CD4-positive, alpha-beta T cell treated with Interleukin-10 for 1 hour (primary cell): ENCODE results near the gene TNFAIP1.
A peak's percentile ranks its signal among the peaks of the same experiment; 100 is the strongest.

Experiments
- DNase-seq: peaks from one replicate; pipeline ENCODE4 v3.0.0-alpha.2; 2020

Gene TNFAIP1

DNA sequence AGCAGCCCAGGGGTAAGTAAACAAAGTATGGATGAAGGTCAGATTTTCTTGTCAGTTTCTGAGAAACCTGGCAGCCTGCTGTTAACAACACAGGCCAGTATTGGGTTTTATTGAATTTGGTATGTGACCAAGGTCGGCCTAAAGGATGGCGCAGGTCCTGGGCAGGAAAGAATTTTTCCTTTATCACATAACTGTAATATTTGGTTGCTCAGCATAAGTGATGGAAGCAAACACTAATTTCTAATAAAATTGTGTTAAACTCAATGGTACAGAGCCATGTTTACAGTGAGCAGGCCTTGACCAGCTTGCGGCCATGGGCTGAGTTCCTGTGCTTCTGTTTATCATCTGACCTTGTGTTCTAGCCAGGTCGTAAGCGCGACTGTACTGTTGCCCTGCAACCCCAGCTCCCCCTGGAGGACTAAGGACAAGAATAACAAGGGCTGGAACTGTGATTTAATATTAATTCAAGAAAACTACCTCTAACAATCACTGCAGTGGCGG lies 11.2 kb downstream of the TNFAIP1 start:
- DNase-seq, result no peak

DNA sequence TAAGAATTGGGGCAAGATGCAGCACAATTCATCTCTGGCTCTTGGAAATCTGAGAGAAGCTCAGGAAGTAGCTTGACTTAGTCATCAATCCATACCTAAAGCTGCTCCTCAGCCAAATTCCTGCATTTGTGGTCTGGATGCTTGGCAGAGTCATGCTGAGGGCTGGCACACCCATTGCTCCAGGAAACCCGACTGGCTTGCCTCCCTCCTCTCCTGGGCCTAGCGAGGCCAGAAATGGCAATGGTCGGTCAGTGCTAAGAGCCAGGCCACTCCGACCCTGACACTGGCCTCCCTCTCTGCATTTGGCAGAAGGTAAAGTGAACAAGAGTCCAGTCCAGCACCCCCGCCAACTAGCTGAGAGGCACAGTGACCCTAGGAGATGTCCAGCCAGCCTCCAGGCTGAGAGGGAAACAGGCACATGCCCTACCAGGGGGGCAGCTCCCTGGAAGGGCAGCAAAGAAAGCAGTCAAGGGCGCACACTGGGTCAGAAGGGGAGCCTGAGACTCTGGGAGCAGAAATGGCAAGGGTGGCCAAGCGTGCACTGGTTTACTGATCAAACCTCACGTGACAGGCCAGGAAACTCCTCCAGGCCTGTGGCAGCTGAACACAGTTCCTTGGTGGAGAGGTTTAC lies 11.8 kb downstream of the TNFAIP1 start:
- no peak for DNase-seq

DNA sequence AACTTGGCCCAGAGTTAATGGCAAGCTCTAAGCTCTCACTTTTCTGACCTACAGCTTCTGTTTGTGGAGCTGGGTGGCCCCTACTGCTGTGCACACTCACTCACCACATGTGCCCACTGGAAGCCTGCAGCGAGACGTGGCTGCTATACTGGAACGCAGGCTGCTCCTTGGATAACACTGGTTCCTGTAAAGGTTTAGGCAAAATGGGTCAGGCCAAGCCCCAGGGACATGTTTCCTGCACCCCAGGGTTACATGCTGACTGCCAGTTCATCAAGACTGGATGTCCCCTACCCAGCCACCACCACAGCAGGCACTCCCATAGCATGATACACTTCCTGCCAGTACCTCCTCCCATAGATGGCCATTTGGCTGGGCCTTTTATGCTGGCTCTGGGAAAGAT lies 13.4 kb downstream of the TNFAIP1 start:
- DNase-seq, result no peak

GRCh38 chr17:28350271-28350670 lies 14.7 kb downstream of the TNFAIP1 start:
- no peak for DNase-seq

DNA sequence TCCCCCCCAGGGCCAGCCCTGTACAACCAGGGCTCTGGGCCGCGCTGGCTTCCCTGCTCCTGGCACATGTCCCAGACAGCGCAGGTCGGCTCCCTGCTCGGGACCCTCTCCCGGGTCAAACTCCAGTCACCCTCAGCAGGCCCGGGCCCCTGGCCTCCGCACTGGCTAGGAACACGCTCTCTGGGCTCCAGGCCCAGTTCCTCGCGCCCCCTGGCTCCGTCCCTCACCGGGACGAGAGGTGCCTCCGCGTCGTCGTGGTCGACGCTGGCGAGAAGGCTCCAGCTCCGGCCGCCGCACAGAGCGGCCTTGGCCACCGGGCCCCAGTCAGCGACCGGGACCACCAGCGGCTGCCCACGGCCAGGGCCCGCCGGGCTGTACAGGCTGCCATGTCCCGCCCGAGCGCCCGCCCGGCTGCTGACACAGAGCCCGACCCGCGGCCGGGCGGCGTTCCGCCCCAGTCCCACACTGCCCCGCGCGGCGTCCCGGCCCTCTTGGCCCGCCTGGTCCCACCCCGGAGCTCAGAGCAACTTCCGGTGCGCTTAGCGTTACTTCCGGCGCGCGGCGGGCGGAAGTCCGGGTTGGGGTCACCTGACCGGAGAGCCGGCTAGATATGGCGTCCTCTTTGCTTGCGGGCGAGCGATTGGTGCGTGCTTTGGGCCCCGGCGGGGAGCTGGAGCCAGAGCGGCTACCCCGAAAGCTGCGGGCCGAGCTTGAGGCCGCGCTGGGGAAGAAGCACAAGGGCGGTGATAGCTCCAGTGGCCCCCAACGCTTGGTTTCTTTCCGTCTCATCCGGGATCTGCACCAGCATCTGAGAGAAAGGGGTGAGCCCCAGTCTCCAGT lies 21.7 kb downstream of the TNFAIP1 start, which contains the start of gene POLDIP2:
TSS of gene POLDIP2 (minus strand) at position 467 of the 840 bp plus-strand sequence. CDS start at position 388, 79 bp downstream.
- DNase-seq, result peak; percentile 97

DNA sequence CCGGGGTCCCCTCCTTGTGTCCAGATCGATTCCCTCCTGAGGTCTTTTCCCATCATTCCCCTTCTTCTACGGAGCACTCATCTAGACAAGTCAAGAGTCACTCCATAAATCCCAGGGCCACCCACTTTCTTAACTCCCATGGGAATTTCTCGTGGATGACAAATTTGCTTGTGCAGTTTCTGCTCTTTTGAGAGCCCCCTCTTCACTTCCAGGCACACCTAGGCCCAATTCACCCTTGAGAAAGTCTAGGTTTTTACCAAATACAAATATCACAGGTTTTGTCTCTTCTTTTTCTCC lies 22.3 kb downstream of the TNFAIP1 start:
- DNase-seq, result no peak

- no peak for DNase-seq
Observed at GRCh38 chr17:28363186-28363585, 27.6 kb downstream of the TNFAIP1 start.

GRCh38 chr17:28363776-28364650 lies 28.5 kb downstream of the TNFAIP1 start:
- DNase-seq, result no peak

GRCh38 chr17:28364665-28365363 lies 29.3 kb downstream of the TNFAIP1 start, which contains the start of gene SEBOX:
TSS of gene SEBOX (minus strand) at chr17:28365199. CDS start at chr17:28365151, 48 bp downstream.
- no peak for DNase-seq

DNA sequence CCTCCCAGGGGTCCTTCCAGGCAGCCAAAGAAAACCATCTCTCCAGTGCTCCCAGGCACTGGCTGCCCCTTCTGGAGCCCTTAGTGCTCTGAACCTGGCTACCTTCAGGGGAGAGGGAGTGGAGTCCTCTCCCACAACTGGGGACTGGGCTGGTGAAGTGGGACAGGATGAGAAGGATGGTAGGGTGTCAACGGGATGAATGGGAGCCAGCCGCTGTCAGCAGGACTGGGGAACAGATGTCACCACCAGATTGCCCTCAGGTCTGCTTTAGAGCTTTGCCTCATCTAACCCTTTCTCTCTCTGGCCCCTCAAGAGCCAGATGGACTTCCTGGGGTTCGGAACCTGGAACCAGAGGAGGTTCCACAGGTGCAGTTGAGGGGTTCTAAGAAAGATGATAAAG lies 29.9 kb downstream of the TNFAIP1 start:
- no peak for DNase-seq

- no peak for DNase-seq
Observed at GRCh38 chr17:28366605-28367004, 31.0 kb downstream of the TNFAIP1 start.

DNA sequence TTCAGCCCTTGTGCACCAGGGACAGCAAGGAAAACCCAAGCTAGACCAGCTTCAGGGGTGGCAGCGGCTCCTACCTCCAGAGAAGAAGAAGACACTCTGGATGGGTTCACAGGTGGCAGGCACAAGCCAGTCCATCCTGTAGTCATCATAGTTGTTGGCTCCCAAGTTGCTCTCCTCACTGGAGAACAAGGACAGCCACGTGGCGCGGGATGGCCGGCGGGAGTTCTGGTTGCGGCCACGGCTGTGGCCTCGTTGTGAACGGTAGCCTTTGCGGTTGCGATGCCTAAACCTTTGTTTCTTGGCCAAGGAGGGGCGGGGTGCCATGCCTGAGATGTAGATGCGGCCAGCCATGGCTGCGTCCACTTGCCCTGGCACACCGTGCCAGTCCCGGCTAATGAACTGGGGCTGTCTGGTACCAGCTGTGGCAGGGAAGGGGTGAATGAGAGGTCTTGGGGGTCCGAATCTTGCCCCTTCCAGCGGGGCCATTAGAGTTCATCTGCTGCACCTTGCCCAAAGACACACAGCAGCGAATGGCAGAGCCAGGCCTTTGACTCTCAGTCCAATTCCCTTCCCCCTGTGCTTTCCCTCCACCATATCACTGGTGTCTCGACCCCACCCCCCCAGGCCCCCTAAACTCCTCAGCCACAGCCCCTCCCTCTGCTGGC lies 32.2 kb downstream of the TNFAIP1 start:
- no peak for DNase-seq

DNA sequence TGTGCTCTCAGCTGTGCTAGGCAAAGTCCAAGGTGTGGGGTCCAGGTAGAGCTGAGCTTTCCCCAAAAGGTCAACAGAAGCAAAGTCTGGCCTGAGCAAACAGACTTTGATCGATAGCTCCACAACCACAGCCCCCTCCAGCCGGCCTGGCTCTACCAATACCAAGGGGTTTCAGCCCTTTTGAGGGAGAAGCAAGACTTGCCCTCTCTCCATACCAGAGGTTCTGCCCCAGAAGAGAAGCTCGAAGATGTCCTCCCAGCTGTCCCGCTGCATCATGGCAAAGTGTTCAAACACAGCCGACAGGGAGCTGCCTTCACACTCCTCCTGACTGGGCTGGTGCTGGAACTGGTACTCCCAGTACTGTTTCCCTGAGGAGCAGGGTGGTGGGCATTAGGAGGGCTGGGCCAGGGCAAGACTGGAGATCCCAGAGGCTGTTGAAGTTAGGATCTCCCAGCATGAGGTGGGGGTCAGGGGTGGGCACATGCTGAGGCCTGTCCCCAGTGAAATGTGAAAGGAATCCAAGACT lies 32.8 kb downstream of the TNFAIP1 start:
- DNase-seq, result no peak

- no peak for DNase-seq
Observed at GRCh38 chr17:28368915-28369683, 33.5 kb downstream of the TNFAIP1 start.

GRCh38 chr17:28369684-28370034 lies 34.1 kb downstream of the TNFAIP1 start:
- no peak for DNase-seq

GRCh38 chr17:28370035-28370743 lies 34.6 kb downstream of the TNFAIP1 start, which contains the start of gene VTN:
TSS of gene VTN (minus strand) at chr17:28370307. CDS start at chr17:28370203, 104 bp downstream.
- no peak for DNase-seq

- no peak for DNase-seq
Observed at GRCh38 chr17:28370744-28371103, 35.2 kb downstream of the TNFAIP1 start.

DNA sequence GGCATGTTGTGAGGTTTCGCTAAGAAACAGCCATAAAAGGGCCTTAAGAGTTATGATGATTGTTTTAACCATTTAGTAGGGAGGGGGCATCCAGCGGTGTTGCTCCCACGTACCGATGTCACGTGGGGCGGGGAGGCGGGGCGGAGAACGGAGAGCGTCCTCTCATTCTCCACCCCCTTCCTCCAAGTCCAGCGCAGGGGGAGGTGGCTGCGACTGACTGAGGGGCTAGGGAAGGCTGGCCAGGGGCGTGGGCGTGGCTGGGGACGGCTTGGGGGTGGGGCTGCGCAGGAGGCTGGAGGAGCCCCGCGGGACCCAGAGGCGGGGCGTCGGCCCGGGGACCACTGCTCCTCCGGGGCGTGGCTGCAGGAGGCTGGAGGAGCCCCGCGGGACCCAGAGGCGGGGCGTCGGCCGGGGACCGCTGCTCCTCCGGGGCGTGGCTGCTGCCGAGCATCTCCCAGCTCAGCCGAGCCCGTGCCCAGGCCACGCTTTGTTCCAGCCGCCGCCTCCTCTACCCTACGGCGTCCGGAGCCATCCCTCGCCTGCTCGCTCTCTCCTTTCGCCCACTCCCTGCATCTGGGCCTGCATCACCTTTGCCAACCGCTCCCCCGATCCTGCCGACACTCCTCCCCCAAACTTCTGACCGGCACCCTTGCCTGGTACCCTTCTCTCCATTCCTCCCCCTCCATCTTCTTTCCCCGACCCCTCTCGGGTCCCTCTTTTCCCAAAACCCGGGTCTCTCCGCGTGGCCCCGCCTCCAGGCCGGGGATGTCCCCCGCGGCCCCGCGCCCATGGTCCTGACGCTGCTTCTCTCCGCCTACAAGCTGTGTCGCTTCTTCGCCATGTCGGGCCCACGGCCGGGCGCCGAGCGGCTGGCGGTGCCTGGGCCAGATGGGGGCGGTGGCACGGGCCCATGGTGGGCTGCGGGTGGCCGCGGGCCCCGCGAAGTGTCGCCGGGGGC lies 36.0 kb downstream of the TNFAIP1 start, which contains the start of gene SARM1:
TSS of gene SARM1 (plus strand) at position 450 of the 958 bp plus-strand sequence. CDS start at position 789, 339 bp downstream.
- peak; percentile 91 for DNase-seq
